Measurements from ENCODE around the gene GAGE10.
A peak's percentile ranks its signal among the peaks of the same experiment; 100 is the strongest.

Gene GAGE10

DNA sequence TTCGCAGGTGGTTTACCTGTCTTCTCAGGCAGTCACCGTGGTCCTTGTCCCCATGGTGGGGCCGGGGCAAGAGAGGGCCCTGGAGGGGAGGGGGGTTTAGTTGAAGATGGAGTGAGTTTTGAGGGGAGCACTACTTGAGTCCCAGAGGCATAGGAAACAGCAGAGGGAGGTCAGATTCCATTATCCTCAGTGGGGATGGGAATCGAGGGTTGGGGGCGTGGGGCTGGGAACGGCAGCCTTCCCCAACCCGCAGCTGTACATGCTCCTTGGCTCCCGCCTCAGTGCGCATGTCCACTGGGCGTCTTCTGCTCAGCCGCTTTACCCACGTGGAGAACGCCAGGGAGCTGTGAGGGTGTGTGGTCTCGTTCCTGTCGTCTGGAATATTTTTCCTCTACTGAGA lies at the start of gene GAGE10:
Gene GAGE10, plus strand, starts transcription at position 301 of the 400 bp plus-strand sequence. CDS start 1,214 bp downstream, outside the sequence.
- no peak for DNase-seq

DNA sequence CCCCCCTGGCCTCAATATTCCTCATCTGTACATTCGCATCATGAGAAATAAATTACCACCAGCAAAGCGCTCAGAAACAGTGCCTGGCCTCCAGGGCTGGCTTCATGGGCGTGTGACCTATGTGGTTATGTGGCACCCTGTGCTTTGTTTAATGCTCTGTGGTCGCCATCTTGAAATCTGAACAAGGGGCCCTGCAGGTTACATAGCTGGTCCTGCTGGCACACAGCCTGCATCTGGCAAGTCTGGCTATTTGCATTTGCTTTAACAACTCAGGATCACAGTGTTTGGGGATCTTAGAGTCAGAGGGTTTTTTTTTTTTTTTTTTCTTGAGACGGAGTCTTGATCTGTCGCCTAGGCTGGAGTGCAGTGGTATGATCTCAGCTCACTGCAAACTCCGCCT lies 48.8 kb upstream of the GAGE10 start:
- no peak for DNase-seq

DNA sequence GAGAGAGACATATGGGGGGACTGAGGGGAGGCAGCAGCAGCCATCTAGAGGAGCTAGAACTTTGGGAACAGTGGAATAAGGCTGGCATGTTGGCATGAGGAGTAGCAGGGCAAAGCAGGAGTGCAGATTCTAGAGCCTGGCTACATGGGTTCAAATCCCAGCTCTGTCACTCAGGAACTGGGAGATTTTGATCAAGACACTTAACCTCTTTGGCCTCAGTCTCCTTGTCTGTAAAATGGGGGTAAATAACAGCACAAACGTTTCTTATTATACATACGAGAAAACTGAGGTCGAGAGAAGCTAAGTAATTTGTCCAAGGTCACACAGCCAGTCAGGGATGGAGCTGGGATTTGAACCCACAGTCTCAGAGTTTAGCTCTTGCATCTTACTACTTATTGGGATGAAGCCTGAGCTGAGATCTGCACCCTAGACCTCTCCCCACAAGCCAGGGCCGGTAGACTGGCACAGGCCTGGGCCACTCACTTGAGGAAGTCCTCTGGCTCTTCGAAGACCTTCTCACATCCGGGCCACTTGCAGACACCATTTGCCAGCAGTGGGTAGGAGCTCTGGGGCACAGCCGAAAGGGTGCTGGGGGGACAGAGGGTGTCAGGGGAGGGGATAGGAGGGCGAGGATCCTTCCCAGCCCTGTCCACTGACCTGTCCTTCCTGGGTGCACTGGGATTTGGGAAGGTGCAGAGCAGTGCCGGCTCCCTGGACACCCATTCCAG lies 47.0 kb upstream of the GAGE10 start:
- DNase-seq = no peak

GRCh38 chrX:49257074-49257790 lies 46.2 kb upstream of the GAGE10 start:
- DNase-seq = no peak

DNA sequence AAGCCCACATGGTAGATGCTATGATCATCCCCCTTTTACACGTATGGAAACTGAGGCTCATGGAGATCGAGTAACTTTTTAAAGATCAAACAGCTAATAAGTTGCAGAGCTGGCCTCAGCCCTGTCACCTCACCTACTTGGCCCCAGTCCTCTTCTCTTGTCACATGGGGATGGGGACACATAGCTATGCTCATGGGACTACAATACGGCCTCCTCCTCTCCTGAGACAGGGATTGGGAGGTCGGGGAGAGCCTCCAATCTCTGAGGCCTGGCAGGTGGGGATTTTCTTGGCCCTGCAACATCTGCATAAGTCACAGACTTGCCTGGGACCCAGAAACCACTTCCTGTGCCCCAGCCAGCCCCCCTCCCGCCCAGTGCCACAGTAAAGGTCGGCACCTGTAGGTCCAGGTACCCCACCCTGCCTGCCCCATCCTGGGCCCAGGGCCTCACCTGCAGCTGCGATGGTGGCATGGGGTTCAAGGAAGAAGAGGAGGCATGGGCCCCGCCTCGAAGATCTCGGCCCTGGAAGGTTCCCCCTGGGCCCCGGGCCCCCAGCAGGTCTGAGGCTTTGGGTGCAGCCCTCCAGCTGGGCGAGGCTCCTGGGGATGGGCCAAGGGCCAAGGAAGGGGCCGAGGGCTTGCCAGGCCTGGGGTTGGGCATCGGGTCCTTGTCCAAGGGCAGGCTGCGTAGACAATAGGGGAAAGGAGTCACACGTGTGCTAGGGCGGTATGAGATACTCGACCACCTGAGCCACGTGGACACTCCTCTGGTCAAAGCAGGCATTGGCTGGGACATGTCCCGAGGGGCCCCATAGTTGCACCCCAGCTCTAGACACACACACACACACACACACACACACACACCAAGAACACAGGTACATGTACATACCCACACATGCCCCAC lies 45.3 kb upstream of the GAGE10 start:
- DNase-seq = no peak

- DNase-seq = no peak
Observed at GRCh38 chrX:49258749-49259124, 44.7 kb upstream of the GAGE10 start.

GRCh38 chrX:49260221-49260985 lies 43.0 kb upstream of the GAGE10 start:
- no peak for DNase-seq

- DNase-seq = no peak
Observed at GRCh38 chrX:49262603-49263002, 40.8 kb upstream of the GAGE10 start.

GRCh38 chrX:49263631-49264030 lies 39.8 kb upstream of the GAGE10 start:
- no peak for DNase-seq

GRCh38 chrX:49264460-49264859 lies 39.0 kb upstream of the GAGE10 start, which contains the start of gene FOXP3:
Gene FOXP3 (minus strand): TSS chrX:49264710. CDS start chrX:49258505, 6,205 bp downstream.
- DNase-seq = no peak

DNA sequence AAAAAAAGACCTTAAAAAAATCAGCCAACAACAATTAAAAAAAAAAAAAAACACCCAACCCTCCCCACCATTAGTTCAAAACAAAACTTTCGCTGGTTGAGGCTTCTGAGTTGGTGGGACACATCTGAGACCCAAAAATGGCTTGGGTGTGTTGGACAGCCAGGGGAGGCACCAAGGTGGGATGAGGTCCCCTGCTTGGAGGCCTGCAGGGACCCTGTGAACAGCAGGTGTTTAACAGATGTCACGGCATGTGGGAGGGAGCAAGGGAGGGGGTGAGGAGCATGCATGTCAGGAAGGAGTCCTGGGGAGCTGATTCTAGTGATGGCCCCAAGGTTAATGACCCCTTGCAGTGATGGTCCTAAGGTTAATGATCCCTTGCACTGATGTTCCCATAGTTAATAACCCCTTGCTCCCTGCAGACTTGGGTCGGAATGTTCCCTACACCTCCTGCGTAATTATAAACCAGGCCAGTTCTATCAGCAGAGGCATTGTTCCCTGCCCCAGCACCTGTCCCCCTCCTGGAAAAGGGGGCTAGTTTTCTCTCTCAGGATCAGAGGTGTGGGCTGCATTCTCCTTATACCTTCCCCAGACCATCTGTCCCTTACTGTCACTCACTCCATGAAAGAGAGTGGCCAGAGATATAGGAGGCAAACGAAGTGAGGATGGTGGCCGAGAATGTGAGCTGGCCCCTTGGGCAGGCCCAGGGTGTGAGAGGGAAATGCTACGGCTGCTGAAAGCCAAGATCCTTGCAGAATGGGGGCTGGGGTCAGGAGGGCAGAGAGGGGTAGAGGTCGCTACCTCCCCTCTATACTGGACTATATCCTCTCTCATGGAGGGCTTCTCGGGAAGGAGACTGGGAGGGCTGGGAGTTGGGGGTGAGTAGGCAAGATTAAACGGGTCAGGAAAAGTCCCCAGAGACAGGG lies 36.7 kb upstream of the GAGE10 start:
- no peak for DNase-seq

DNA sequence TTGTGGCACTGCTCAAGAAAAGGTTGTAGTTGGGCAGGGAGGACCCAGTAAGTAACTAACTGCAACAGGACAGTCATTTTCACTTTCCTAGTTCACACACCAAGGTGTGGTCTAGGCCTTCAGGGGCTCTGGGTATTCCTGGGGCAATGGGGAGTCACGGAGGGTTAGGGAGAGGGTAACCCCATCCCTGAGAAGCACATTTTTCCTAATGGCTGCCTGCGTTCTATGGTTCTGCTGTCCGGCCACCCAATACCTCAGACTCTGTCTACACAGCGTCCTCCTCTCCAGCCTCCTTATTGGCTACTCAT lies 34.8 kb upstream of the GAGE10 start:
- DNase-seq = no peak

GRCh38 chrX:49269010-49269766 lies 34.3 kb upstream of the GAGE10 start:
- DNase-seq = peak; percentile 99

GRCh38 chrX:49269767-49270248 lies 33.6 kb upstream of the GAGE10 start, which contains the start of gene PPP1R3F:
Gene PPP1R3F (plus strand): TSS chrX:49269793. CDS start chrX:49269870, 77 bp downstream.
- DNase-seq = peak; percentile 36

DNA sequence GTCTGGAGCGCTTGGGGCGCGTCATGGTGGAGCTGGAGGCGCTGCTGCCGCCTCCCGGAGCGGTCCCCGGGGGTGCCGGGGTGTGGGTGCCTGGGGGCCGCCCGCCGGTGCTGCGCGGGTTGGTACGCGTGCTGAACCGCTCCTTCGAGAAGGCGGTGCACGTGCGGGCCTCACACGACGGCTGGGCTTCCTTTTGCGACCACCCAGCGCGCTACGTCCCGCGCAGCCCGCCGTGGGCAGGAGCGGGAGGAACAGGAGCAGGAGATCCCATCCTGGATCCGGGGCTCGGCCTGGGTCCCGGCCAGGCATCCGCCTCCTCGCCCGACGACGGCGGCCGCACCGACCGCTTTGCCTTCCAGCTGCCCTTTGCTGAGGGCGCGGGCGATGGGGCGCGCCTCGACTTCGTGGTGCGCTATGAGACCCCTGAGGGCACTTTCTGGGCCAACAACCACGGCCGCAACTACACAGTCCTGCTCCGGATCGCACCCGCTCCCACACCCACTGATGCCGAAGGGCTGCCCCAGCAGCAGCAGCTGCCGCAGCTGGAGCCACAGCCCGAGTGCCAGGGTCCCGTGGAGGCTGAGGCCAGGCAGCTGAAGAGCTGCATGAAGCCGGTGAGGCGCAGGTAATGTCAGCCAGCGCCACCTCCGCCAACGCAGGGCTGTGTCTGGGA lies 33.1 kb upstream of the GAGE10 start:
- DNase-seq = no peak

DNA sequence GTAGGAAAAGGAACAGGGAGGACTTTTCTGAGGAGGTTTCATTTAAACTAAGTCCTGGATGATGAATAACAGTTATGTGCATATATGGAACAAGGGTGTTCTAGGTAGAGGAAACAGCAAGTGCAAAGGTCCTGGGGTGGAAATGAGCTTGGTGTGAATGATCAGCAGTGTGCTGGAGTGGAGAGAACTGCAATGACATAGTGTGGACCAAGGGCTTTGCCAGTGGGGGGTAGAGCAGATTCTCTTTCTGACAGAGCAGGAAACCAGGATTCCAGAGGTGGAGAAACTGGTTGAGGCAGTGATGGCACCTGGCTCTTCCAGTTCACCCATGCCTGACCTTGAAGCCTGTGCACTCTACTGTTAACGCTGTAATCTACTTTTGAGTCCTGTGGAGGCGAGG lies 32.1 kb upstream of the GAGE10 start:
- no peak for DNase-seq

- DNase-seq = no peak
Observed at GRCh38 chrX:49272421-49272820, 31.0 kb upstream of the GAGE10 start.

GRCh38 chrX:49273181-49273727 lies 30.2 kb upstream of the GAGE10 start:
- no peak for DNase-seq

GRCh38 chrX:49276207-49276606 lies 27.2 kb upstream of the GAGE10 start:
- DNase-seq = no peak
